Measurements from ENCODE around the gene MAPK6.

The MAPK6 gene

GRCh38 chr15:51971375-51972133 is 47.5 kb upstream of the MAPK6 start, which contains the start of gene LEO1 (continued):
- TF ChIP-seq ZNF837 (tag by site-specific recombination; IDR thresholded peaks at IDR 0.05) (no peak), ZNF16 (tag by site-specific recombination; IDR thresholded peaks at IDR 0.05; ENCODE audit: low read depth) (no peak), ZEB2 (tag by site-specific recombination; IDR thresholded peaks at IDR 0.05) (peak; percentile 70), ZNF148 (tag by site-specific recombination; IDR thresholded peaks at IDR 0.05; ENCODE audit: borderline replicate concordance) (no peak), PRDM1 (tag by site-specific recombination; IDR thresholded peaks at IDR 0.05) (no peak), ZSCAN23 (tag by site-specific recombination; IDR thresholded peaks at IDR 0.05) (no peak), ZNF292 (tag by site-specific recombination; IDR thresholded peaks at IDR 0.05; ENCODE audit: borderline replicate concordance, low read depth) (no peak), ZNF169 (tag by site-specific recombination; IDR thresholded peaks at IDR 0.05) (no peak), ZNF174 (tag by site-specific recombination; IDR thresholded peaks at IDR 0.05) (no peak), ZNF394 (tag by site-specific recombination; IDR thresholded peaks at IDR 0.05; ENCODE audit: borderline replicate concordance) (no peak), ZNF366 (tag by site-specific recombination; conservative IDR thresholded peaks at IDR 0.05) (peak; percentile 56), EGR2 (tag by site-specific recombination; IDR thresholded peaks at IDR 0.05; ENCODE audit: low read depth) (no peak), ZNF521 (tag by site-specific recombination; IDR thresholded peaks at IDR 0.05) (no peak), GLIS1 (tag by site-specific recombination; IDR thresholded peaks at IDR 0.05) (peak; percentile 62), ZNF138 (tag by site-specific recombination; IDR thresholded peaks at IDR 0.05; ENCODE audit: borderline replicate concordance) (no peak), ZNF624 (tag by site-specific recombination; IDR thresholded peaks at IDR 0.05) (no peak), ZBTB20 (tag by site-specific recombination; IDR thresholded peaks at IDR 0.05) (peak; percentile 70), ELK4 (IDR thresholded peaks at IDR 0.05; ENCODE audit: borderline replicate concordance, low read depth, low read length) (no peak), ZNF449 (tag by site-specific recombination; IDR thresholded peaks at IDR 0.05) (no peak), ZNF157 (tag by site-specific recombination; IDR thresholded peaks at IDR 0.05) (no peak), ZSCAN18 (tag by site-specific recombination; IDR thresholded peaks at IDR 0.05) (no peak), ZNF398 (tag by site-specific recombination; IDR thresholded peaks at IDR 0.05) (no peak), ZNF248 (tag by site-specific recombination; IDR thresholded peaks at IDR 0.05) (no peak), SP3 (tag by site-specific recombination; IDR thresholded peaks at IDR 0.05) (peak; percentile 73), SP2 (tag by site-specific recombination; IDR thresholded peaks at IDR 0.05) (peak; percentile 54), ZNF585B (tag by site-specific recombination; IDR thresholded peaks at IDR 0.05) (no peak), ZNF792 (tag by site-specific recombination; IDR thresholded peaks at IDR 0.05) (no peak), TCF7L2 (IDR thresholded peaks at IDR 0.05; ENCODE audit: borderline replicate concordance, low read depth, low read length) (no peak), ATF2 (tag by site-specific recombination; IDR thresholded peaks at IDR 0.05; ENCODE audit: low read depth) (no peak), GLI4 (tag by site-specific recombination; IDR thresholded peaks at IDR 0.05) (no peak), KLF10 (tag by site-specific recombination; IDR thresholded peaks at IDR 0.05) (no peak)
